ENCODE data around the gene GPATCH2L.

The GPATCH2L gene

GRCh38 chr14:76237349-76237990 lies 85.7 kb downstream of the GPATCH2L start:
- H3K27ac ChIP-seq = no peak overlapping the region
- no peak overlapping the region for H3K4me3 ChIP-seq

- H3K27ac ChIP-seq = no peak overlapping the region
- H3K4me3 ChIP-seq = no peak overlapping the region
Measured at GRCh38 chr14:76245097-76245496, 93.4 kb downstream of the GPATCH2L start.

GRCh38 chr14:76250302-76250701 lies 98.6 kb downstream of the GPATCH2L start:
- no peak overlapping the region for H3K27ac ChIP-seq
- no peak overlapping the region for H3K4me3 ChIP-seq

GRCh38 chr14:76252471-76252870 lies 100.7 kb downstream of the GPATCH2L start:
- Histone ChIP-seq H3K4me3 (no peak overlapping the region), H3K27ac (no peak overlapping the region)

GRCh38 chr14:76253111-76253510 lies 101.4 kb downstream of the GPATCH2L start:
- Histone ChIP-seq H3K4me3 (no peak overlapping the region), H3K27ac (no peak overlapping the region)

GRCh38 chr14:76256545-76256944 lies 104.8 kb downstream of the GPATCH2L start:
- Histone ChIP-seq H3K27ac (no peak overlapping the region), H3K4me3 (no peak overlapping the region)

GRCh38 chr14:76257111-76257803 lies 105.5 kb downstream of the GPATCH2L start:
- H3K27ac ChIP-seq = no peak overlapping the region

GRCh38 chr14:76257842-76258397 lies 106.2 kb downstream of the GPATCH2L start:
- no peak overlapping the region for H3K27ac ChIP-seq
- no peak overlapping the region for H3K4me3 ChIP-seq

More at GRCh38 chr14:76257111-76257803, 105.5 kb downstream of the GPATCH2L start:
- no peak overlapping the region for H3K4me3 ChIP-seq

GRCh38 chr14:76259029-76259735 lies 107.5 kb downstream of the GPATCH2L start:
- H3K4me3 ChIP-seq = no peak overlapping the region

GRCh38 chr14:76260749-76261148 lies 109.0 kb downstream of the GPATCH2L start:
- Histone ChIP-seq H3K4me3 (no peak overlapping the region), H3K27ac (no peak overlapping the region)

More at GRCh38 chr14:76259029-76259735, 107.5 kb downstream of the GPATCH2L start:
- no peak overlapping the region for H3K27ac ChIP-seq

- no peak overlapping the region for H3K27ac ChIP-seq
Measured at GRCh38 chr14:76261371-76261811, 109.7 kb downstream of the GPATCH2L start.

GRCh38 chr14:76262641-76263040 lies 110.9 kb downstream of the GPATCH2L start:
- Histone ChIP-seq H3K27ac (no peak overlapping the region), H3K4me3 (no peak overlapping the region)

More at GRCh38 chr14:76261371-76261811, 109.7 kb downstream of the GPATCH2L start:
- no peak overlapping the region for H3K4me3 ChIP-seq

Measured in skin epidermis (tissue), 12 donors.